Skin epidermis (tissue), 12 donors: ENCODE measurements around the gene PTPRN2.

Experiments
- H3K27ac ChIP-seq, 21 experiments: fragments of 200-600 bp; sonication (generic) in 11 of 21; one replicate each; pipeline ENCODE4 v1.5.0; 2020; ENCODE audit warnings: mild to moderate bottlenecking in 3 of 21, inconsistent platforms in 2 of 21, moderate library complexity in 2 of 21
- H3K4me3 ChIP-seq, 7 experiments: fragments of 200-600 bp; sonication (generic) in 2 of 7; one replicate each; pipeline ENCODE4 v1.5.0; 2020; ENCODE audit warnings: inconsistent platforms in 2 of 7, mild to moderate bottlenecking in 2 of 7, moderate library complexity in 1 of 7

The PTPRN2 gene

DNA sequence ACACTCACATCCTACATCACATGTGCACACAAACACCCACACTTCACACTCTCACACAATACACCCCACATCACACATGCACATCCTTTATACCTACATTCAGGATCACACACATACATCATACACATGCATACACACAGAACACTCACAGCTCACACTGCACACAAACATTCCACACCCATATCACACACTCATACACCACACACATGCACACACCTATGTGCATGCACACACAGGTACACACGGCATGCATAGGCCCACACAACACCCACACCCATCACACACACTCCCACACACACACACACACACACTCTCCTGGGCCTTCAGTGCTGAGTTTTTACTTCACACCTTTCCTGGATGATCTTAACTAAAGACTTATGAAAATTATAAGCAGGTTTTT lies 1030.4 kb downstream of the PTPRN2 start:
- Histone ChIP-seq H3K4me3 (no peak overlapping the region), H3K27ac (no peak overlapping the region)

DNA sequence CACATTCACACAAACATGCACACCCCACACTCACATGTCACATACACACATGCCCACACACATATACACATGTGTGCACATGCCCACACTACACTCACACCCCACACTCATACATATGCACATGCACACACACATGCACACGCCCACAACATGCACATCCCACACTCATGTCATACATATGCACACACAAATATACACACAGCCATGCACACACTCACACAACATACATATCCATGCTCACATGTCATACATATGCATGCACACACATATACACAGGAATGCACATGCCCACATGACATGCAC lies 1031.0 kb downstream of the PTPRN2 start:
- Histone ChIP-seq H3K4me3 (no peak overlapping the region), H3K27ac (no peak overlapping the region)

DNA sequence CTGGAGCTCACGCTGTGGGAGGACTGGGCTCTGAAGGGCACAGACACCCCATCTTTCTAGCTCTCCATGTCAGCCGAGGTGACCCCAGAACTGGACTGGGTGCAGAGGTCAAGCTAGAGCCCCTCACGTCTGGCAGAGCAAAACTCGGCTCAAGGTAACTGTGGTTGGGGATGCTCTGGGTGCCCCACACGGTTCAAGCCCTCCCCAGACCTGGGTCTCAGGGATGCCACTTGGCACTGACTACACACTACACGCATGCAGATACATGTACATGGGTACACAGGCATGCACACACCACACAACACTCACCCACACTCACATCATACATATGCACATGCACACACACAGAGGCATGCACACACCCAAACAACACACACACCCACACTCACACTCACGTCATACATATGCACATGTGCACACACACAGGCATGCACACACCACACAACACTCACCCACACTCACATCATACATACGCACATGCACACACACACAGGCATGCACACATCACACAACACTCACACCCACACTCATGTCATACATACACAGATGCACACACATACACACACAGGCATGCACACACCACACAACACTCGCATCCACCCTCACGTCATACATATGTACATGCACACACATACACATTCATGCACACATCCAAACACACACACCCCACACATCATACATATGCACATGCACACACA lies 1031.5 kb downstream of the PTPRN2 start:
- H3K27ac ChIP-seq = no peak overlapping the region
- no peak overlapping the region for H3K4me3 ChIP-seq

DNA sequence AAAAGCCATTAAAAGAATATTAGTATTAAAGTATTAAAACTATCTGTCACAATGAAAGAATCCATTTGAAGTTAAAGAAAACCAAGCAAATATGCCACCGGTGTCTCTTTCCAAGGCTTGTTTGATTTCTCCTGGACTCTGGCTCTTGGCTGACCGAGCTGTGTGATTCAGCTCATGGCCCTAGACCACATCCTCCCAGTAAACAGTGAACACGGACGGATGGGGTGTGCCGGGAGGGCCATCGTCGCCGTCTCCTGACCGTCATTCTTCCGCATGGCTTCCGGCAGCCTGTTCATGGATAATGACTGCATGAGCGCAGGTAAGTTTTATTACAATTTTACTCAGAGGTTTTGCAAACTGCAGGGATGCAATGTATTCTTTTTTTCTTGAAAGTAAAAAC lies 1032.3 kb downstream of the PTPRN2 start:
- H3K4me3 ChIP-seq = no peak overlapping the region

DNA sequence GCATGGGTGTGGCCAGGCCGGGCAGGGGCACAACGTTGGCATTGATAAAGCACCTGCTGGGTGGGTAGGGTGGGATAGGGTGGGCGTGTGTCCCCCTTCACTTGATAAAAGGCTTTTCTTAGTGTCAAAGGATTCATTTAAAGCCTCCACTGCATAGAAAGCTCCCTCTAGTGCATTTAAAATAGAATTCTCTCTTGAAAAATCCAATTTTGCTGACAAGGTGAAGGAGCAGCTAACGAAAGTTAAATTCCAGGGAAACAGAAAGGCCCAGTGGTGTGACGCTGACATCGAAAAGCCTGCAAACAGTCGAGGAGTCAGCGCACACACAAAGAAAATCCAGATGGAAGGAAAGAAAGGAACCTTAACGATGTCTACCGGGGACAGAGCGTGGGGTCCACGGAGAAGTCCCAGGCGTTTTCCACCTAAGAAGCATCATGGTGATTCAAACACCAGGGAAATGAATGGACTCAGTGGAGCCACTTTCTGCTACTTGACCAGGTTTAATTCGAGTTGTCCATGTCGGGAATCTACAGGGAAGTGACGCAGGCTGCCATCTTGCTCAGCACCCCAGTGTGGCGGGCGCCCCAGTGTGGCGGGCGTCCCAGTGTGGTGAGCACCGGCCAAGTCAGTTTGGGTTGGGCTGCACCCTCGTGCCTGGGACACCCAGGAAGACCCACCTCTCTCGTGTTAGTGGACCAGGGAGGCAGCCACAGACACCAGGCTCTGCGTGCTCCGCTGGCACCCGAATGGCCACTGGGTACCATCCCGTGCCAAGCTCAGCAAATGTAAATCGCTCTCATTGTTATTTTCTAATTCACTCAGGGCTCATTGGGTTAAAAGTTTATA lies 1033.0 kb downstream of the PTPRN2 start:
- H3K4me3 ChIP-seq = no peak overlapping the region
- H3K27ac ChIP-seq = no peak overlapping the region

More for the DNA sequence above, 1032.3 kb downstream of the PTPRN2 start:
- H3K27ac ChIP-seq = no peak overlapping the region

DNA sequence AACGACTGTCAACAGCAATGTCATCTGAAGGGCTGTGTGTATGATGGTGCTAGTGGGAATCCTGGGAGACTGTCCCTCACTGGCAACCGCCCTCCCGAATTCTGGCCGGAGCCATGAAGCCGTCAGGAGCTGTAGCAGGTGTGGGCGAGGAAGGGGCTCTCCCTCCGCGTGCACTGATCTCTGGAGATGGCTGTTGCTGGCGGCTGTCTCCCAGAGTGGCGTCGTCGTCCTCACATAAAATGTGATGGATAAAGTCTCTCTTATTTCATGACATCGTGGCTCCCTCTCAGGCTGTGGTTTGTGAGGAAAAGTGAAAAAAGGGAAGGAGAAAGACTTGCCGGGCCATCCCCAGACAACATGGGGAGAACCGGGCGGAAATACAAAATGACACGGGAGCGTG lies 1034.4 kb downstream of the PTPRN2 start:
- Histone ChIP-seq H3K27ac (no peak overlapping the region), H3K4me3 (no peak overlapping the region)

DNA sequence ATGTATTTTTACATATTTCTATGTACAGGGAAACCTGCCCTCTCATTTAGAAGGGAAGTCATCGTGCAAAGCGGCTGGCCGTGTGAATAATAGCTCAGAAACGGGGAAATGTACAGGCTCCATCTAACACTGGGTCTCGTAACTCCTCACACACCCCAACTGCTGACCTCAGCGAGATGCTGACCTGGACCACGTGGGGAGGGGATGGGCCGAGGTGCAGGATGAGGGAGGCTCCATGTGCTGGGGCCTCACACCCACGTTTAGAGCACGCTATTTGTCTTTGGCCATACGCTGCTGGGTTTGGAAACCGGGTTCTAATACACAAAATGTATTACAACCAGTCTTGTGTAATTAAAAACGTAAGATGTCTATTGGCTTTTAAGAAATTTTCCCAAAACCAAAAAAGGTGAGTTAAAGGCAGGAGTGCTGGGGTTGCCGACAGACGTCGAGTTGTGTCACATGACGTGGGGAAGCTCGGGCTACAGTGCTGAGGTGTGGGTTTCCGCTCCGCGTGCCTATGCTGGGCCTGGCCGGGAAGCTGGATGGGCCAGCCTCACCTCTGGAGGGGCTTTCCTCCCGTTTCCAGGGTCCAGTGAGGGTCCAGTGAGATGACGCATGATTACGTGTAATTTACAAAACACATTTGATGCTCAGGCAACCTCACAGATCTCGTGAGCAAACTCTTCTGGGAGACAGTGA lies 1035.2 kb downstream of the PTPRN2 start:
- H3K27ac ChIP-seq = no peak overlapping the region
- H3K4me3 ChIP-seq = no peak overlapping the region

DNA sequence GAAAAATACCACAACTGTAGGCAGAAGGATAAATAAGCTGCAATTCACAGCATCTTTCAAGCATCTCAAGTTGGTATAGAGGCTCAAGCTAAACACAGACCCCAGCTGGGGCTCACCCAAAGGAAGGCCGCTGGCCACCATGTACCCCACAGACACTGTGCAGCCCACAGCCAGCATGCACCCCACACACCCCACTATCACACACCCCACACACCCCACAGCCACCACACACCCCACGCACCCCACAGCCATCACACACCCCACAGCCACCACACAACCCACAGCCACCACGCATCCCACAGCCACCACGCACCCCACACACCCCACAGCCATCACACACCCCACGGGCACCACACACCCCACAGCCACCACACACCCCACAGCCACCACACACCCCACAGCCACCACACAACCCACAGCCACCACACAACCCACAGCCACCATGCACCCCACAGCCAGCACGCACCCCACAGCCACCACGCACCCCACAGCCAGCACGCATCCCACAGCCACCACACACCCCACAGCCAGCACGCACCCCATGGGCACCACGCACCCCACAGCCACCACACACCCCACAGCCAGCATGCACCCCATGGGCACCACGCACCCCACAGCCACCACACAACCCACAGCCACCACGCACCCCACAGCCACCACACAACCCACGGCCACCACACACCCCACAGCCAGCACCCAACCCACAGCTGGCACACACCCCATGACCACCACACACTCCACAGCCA lies 1036.1 kb downstream of the PTPRN2 start:
- Histone ChIP-seq H3K4me3 (no peak overlapping the region), H3K27ac (no peak overlapping the region)

DNA sequence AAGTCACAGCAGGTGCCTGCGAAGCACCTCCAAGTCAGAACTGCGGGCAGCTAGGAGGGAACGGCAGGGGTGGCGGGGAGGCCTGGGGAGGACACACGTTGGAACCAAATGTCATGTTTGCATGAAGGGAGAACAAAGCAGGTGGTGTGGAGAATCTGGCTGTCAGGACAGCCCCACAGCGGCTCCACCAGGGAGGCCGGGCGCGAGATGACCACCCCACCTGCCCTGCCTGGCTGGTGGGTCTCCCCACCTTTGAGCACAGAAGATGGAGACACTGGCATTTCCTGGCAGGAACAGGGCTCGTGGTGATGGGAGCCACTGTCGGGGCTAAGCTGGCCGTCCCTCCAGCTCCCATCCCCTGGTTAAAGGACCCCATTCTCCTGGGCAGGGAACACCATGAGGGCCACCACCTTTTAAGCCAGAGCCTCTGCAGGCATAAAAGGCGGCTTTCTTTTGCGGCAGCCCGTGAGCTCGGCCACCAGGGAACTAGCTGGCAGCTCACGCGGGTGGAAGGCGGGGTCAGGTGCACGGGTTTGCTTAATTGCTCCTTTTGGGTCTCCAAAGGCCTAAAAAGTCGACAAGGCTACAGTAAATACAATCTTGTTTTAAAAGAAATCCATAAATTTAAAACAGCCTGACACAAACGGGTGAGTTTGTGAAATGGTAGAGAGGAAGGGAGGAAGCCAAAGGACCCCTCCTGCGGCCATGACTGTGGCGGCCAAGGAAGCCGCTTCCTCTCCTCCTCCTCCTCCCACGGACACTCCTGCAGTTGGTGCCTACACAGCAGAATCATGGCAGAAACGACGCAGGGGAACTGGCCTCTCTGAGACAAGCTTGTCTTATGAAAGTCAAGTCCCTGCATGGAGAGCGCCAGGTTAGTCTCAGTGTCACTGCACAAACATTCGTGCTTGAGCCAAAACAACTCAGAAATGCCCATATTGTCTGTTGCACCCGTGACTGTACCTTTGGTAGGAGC lies 1037.0 kb downstream of the PTPRN2 start:
- H3K4me3 ChIP-seq = no peak overlapping the region
- H3K27ac ChIP-seq = no peak overlapping the region

DNA sequence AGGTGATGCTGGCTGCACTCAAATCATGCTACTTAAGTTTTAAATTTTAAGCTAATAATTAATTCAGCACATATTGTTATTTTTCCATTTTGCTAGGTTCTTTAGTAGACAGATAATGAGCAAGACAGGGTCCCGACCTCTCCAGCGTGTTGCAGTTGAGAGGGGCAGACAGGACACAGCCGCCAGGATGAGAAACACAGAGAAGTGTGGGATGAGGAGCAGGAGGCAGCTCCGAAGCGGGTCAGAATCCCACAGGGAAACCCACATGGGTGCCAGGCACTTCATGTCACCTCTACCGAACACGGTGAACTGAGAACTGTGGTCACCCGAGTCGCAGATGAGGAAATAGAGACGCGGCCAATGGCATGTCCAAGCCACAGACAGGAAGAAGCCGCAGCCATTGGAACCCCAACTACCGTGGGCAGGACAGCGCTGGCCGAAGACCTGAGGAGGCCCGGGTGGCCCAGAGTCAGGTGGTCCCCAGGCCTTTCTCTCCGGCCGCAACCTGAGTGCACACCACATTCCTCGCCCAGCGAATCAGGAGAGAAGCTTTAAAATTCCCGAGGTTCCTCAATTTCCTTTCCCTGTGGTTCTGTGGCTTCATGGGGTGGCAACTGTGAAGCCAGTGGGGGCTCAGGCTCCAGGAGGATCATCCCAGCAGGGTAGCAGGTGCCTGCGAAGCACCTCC lies 1037.9 kb downstream of the PTPRN2 start:
- H3K27ac ChIP-seq = no peak overlapping the region
- H3K4me3 ChIP-seq = no peak overlapping the region

DNA sequence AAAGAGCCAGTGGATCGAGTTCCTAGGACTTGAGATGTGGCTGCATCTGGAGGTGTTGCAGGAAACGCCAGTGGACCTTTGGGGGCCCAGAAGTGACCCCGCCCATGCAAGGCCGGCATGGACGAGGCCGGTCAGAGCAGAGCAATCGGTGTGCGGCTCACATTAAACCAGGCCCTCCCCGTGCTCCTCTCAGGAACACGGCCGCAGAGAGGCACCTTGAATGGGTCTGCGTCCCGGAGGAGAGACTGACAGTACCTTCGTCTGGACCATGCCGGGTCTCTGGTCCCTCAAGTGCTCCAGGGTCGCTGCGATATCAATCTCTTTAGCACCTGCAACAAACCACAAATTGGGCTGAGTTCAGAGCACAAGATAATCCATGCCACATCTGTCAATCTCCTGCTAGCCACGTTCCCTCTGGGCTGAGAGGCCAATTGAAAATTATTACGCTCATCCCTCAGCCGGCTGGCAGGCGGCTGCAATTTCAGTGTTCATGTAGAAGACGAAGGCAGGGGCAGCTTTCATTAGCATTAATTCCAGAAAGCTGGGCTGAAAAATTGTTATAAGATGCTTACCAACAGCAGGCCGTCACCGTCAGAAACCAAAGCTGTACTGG lies 1038.8 kb downstream of the PTPRN2 start:
- H3K4me3 ChIP-seq = no peak overlapping the region
- H3K27ac ChIP-seq = no peak overlapping the region

DNA sequence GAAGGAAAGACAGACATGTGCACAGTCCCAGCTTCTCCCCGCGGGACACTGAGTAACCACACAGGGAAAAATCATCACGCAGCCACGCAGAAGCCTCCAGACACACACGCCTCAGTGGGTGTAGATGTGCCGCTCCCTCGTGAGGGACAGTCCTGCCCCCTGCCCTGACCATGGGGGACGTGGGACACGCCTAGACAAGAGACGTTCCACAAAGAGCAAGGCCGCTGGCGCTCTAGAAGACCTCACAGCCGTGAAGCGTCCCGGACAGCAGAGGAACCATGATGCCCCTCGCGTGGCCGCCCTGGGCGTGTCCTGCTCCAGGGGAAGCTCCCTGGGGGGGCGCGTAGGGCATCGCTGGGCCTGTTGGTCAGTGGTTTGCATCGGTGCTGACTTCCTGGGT lies 1040.0 kb downstream of the PTPRN2 start:
- no peak overlapping the region for H3K27ac ChIP-seq
- no peak overlapping the region for H3K4me3 ChIP-seq

DNA sequence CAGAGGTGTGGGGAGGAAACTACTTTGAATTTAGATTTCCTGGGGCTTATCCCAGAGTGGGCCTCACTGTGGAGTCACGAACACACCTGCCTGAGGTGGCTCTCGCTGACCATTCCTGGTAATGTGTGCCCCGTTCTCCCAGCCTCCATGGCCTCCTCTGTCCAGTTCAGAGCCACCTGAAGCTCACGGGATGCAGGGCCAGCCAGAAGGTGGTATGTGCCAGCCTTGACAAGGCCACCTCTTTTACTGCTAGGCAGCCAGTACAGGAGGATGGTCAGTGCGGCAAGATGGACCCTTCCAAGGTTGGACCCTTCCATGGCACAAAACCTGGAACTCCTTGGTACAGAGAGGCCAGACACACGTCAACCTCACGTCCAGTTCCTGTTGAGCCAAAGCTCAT lies 1040.5 kb downstream of the PTPRN2 start:
- no peak overlapping the region for H3K4me3 ChIP-seq
- H3K27ac ChIP-seq = no peak overlapping the region

DNA sequence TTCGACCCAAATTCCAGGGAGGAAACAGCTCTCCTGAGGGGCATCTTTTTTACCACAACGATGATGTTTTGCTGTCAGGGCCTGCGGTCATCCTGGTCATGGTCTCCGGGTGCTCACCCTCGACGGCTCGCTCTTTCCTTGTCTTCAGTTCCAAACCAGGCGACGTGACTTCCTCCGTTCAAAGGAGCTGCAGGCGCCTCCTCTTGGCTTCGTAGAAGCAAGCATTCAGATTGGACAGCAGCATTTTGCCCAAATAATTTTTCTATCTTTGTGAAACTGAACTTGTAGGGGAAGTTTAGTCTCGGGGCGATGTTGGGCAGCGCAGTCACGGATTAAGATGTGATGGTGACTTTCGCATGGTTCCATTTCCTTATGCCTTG lies 1042.0 kb downstream of the PTPRN2 start:
- no peak overlapping the region for H3K27ac ChIP-seq

DNA sequence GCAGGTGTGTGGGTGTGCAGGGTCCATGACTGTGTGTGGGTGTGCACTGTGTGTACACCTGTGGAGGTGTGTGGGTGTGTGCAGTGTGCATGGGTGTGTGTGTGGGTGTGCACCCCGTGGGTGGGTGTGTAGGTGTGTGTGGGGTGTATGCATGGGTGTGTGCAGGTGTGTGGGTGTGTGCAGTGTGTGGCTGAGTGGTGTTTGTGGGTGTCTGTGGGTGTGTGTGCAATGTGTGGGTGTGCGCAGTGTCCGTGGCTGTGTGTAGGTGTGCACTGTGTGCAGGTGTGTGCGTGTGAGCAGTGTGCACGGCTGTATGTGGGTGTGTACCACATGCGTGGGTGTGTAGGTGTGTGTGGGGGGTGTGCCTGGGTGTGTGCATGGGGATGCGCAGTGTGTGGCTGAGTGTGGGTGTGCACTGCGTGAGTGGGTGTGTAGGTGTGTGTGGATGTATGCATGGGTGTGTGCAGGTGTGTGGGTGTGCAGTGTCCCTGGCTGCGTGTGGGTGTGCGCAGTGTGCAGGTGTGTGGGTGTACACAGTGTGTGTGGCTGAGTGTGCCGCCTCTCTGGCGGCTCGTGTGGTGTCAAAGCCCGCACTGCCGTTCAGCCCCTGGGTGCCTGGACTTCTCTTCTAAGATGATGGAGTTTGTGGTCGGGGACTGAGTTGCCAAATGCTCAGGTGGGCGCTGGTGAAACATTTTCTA lies 1042.5 kb downstream of the PTPRN2 start:
- H3K27ac ChIP-seq = no peak overlapping the region
- no peak overlapping the region for H3K4me3 ChIP-seq

More for the DNA sequence above, 1042.0 kb downstream of the PTPRN2 start:
- H3K4me3 ChIP-seq = no peak overlapping the region

DNA sequence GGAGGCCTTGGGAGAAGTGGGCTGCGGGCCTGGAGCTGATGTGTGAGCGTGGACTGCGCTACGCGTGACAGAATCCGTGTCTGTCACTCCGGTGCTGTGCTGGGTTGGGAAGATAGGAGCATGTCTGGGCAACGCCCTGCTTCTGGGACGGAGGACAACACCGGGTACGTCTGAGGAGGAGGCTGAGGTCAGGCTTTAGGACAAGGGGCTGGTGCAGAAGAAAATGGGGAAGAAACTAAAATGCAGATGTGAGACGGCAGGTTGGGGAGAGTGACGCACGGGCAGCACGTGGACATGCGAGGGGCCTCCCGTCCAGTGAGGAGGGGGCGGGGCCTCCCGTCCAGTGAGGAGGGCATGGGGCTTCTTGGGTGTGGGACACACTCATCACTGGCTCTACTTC lies 1043.4 kb downstream of the PTPRN2 start:
- H3K27ac ChIP-seq = no peak overlapping the region
- H3K4me3 ChIP-seq = no peak overlapping the region

DNA sequence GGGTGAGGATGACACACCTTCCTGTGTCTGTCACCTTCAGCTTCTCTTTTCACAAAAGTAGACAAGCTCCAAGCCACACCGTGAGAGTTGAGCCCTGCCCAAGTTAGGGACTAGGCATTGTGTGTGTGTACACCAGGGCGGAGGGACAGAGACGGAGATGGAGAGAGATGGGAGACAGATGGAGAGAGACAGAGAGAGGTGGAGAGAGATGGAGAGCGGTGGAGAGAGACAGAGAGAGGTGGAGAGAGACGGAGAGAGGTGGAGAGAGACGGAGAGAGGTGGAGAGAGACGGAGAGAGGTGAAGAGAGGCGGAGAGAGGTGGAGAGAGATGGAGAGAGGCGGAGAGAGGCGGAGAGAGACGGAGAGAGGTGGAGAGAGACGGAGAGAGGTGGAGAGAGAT lies 1043.8 kb downstream of the PTPRN2 start:
- no peak overlapping the region for H3K4me3 ChIP-seq
- H3K27ac ChIP-seq = no peak overlapping the region

DNA sequence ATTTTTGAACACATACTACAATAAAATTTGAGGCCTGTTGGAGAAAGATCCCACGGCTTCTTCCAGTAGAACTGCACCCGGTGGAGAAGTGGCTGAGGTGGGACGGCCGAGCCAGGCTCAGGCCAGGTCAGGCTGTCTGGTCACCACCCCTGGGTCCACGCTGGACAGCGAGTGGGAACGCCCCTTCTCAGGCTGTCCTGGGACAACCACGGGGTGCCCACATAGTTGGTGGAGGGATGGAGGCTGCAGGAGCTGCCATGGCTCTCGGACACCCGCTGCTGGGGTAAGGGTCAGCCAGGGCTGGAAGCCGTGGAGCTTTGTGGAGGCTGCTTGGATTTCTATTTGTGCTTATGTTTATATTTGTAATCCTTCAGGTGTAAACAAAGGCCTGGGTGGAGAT lies 1044.3 kb downstream of the PTPRN2 start:
- Histone ChIP-seq H3K27ac (no peak overlapping the region), H3K4me3 (no peak overlapping the region)
